Measurements from ENCODE around the gene UTY.

GRCh38 chrY:13351443-13351842, 128.4 kb downstream of the UTY start:
- TF ChIP-seq POLR2A (IDR thresholded peaks at IDR 0.05; ENCODE audit: low read depth, low read length) (no peak), POLR2AphosphoS5 (IDR thresholded peaks at IDR 0.05; ENCODE audit: low read depth, low read length) (no peak)

All from GM12892 (cell line).